ENCODE measurements around the gene KCNRG.
"Not testable (repeated sequence)": the region's sequence is repeated elsewhere in the genome, so short reads cannot be mapped to it uniquely, and the experiment has no call there.

KCNRG gene

DNA sequence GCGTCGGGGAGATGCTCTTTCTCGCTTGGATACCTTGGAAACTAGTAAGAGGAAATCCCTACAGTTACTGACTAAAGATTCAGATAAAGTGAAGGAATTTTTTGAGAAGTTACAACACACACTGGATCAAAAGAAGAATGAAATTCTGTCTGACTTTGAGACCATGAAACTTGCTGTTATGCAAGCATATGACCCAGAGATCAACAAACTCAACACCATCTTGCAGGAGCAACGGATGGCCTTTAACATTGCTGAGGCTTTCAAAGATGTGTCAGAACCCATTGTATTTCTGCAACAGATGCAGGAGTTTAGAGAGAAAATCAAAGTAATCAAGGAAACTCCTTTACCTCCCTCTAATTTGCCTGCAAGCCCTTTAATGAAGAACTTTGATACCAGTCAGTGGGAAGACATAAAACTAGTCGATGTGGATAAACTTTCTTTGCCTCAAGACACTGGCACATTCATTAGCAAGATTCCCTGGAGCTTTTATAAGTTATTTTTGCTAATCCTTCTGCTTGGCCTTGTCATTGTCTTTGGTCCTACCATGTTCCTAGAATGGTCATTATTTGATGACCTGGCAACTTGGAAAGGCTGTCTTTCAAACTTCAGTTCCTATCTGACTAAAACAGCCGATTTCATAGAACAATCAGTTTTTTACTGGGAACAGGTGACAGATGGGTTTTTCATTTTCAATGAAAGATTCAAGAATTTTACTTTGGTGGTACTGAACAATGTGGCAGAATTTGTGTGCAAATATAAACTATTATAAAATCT is 2.7 kb upstream of the KCNRG start:
- DNase-seq = no peak

DNA sequence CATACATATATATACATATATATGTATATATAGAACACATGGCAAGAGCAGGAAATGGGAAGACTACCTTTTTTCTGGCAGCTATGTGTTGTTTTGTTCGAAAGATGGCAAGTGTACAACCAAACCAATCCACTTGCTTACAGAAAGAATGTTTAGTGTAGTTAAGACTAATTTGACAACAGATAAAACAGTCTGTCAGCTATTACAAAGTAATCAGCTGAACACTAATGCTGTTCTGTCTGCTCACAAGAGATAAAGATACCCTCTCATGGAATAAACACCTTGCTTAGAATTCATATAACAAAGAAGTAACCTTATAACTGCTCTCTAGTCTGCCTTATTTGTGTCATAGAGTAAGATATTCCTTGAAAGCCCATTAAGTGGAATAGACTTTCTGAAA is 858 bp upstream of the KCNRG start:
- no peak for DNase-seq

DNA sequence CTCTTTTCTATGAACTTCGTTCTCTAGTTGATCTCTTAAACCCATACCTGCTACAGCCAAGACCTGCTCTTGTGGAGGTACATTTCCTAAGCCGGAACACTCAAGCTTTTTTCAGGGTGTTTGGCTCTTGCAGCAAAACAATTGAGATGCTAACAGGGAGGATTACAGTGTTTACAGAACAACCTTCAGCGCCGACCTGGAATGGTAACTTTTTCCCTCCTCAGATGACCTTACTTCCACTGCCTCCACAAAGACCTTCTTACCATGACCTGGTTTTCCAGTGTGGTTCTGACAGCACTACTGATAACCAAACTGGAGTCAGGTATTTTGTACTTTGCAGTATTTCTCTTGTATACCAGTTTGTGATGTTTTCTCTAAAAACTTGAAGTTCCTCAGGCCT is 506 bp downstream of the KCNRG start:
- no peak for DNase-seq

DNA sequence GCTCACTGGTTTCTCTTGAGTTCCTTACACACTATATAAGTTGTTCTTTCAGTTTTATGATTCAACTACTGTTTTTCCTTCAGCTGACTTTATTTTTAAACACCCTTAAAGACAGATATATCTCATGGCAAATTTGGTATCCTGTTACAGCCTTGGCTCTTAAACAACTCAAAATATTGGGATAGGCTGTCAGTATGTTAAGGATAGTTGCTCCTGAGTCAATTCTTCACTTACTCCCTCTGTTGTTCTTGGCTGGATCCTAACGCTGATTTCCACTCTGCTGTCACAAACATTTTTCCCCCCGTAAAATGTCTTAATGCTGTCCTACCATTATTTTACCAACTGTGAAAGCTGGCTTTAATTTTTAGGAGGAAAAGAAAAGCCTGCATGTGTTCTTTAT is 1.2 kb downstream of the KCNRG start:
- no peak for DNase-seq

DNA sequence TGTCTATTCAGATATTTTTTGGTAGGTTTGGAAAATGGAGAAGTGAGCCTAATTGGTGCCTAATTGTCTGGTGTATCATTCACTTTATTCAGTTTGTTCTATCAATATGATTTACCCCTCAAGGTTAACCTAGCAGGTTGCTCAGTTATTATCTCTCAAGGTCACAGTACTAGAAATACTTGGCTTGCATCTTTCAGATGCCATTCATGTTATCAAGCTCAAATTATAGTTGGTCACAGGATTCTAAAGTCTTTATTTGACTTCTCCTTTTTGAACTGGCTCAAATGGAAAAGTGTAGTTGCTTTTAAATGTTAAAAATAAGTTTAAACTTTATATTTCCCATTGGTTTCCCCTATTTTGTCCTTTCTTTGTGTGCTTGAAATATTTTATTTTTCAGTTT is 2.6 kb downstream of the KCNRG start:
- DNase-seq = no peak

DNA sequence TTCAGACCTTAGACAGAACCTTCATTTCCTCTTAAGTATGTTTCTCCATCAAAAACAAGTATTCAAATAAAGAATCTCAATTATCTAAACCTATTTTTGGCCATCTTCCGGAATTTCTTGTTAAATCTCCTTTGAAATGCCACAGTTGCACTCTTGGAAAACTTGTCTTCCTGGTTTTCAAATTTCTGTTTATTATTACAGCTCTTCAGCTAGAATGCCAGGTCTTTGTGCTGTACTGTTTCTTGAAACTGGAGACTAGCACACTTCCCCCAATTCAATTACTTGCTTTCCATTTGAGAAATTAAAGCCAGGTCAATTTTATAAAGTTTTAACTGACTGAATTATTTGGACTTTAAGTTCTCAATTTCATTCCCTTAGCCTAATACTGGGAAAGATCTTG is 10.2 kb downstream of the KCNRG start:
- DNase-seq = no peak

DNA sequence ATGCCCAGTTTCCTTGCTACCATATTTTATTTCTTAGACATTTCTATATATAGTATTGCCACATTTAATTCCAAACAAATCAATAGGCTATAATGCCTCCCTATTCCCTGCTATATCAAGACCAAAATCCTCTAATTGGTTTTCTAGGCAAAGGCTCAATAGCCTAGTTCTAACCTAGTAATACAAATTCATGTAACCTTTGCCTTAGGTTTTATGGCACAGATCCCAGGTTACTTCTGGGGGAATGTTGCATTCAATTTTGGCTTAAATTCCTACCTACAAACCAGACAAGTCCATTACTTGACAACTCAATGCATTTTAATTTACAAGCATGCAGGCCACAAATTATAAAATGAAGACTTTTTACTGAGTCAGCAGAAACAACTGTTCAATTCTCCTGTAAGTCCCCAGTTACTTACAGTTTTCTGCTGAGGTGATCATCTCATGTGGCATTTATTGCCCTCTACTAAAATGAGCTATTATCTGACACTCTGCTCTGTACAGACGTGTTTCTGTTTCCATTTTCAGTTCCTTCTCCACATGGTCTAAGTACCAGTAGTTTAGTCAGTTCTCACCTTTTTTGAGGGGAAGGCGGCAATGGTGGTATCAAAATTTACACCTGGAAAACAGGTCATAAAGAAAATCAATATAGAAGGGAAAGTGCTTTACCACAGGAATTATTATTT is 11.7 kb downstream of the KCNRG start:
- DNase-seq = no peak

DNA sequence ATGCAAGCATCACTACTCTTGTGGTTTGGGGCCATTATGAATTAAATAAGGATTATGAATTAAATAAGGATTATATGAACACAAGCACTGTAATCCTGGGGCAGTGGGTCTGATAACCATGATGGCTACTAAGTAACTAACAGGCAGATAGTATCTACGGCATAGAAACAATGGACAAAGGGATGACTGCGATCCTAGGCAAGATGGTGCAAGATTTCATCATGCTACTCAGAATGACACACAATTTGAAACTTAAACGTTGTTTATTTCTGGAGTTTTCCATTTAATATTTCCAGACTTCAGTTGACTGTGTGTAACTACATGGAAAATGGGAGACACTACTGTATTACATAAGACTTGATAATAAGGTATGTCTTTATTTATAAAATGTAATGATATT is 15.1 kb downstream of the KCNRG start:
- DNase-seq = no peak

DNA sequence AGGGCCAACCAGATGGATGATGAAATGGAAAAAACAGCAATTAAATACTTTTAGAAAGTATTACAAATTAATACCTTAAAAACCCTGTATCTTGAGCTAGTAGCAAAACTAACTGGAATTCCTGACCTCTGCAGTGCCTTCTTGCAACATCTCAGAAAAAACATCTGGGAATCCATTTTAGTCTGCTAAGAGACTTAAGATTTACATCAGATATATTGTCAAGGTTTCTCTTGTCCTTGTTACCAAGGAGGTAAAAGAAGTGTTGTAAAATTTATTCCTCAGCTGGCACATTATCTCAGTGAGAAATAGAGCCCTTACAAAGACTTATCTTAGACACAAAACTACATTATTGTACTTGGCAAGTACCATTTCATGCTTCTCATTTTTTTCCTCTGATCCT is 18.5 kb downstream of the KCNRG start:
- DNase-seq = no peak

DNA sequence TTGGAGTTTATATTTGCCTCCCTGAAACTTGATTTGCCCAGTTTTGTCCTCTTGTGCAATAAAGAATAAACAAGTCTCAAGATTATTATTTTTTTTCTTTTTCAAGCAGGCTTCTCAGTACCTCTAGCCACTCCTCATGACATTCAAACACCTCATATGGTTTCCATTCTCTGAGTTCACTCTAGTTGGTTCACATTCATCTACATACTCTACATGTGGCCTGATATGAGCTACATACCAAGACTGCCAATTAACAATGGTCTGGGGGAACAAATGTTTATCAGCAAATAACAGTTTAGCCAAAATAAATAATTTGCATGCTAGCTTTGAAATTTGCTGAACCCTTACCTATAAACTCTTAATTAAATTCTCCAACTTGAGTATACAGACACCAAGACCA is 22.5 kb downstream of the KCNRG start:
- DNase-seq = no peak

DNA sequence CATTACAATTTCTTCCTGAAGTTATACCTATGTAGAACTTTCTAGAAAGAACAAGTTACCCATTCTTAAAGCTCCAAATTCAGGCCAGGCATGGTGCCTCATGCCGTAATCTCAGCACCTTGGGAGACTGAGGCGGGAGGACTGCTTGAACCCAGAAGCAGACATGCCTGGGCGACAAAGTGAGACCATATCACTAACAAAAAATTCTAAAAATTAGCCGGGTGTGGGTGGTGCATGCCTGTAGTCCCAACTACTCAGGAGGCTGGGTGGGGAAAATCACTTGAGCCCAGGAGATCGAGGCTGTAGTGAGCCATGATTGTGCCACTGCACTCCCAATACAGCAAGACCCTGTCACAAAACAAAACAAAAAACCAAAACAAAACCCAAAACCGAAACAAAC is 23.0 kb downstream of the KCNRG start:
- DNase-seq = no peak

DNA sequence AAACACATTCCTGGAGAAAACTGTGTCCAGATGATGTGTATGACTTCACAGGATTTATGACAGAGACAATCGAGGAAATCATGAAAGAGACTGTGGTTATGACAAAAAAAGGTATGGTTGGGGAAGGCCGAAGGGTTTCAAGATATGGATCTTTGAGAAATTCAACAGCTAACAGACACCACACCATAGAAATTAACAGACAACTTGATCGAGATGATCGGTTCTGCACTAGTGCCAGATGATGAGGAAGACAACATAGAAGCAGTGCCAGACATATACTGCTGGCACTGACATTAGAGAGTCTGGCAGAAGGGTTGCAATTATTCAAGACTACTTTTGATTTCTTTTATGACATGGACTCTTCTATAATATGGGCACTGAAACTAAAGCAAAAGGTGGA is 37.2 kb downstream of the KCNRG start:
- no peak for DNase-seq

DNA sequence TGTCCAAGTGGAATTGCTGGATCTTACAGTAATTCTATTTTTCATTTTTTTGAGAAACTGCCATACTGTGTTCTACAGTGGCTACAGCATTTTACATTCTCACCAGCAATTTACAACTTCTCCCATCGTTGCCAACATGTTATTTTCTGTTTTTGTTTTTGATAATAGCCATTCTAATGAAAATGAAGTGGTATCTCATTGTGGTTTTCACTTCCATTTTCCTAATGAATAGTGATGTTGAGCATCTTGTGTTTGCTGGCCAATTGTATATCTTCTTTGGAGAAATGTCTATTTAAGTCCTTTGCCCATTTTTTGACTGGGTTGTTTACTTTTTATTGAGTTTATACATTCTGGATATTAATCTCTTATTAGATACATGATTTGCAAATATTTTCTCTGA is 38.6 kb downstream of the KCNRG start:
- DNase-seq = no peak

DNA sequence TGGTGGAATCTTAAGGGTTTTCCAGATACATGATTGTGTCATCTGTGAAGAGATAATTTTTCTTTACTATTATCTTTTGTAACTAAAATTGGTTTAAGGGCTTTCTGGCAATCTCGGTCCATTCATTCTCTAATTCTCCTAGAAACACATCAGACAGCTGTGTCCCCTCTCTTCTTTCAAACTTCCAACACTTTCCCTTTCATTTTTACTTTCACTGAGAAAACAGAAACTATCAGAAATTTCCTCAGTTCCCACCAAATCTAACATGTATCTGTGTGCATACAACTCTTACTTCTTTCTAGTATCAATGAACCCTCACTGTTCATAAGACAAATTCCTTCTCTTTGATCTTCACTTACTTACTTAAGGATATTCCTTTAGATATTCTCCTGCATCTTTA is 40.2 kb downstream of the KCNRG start:
- DNase-seq = no peak

DNA sequence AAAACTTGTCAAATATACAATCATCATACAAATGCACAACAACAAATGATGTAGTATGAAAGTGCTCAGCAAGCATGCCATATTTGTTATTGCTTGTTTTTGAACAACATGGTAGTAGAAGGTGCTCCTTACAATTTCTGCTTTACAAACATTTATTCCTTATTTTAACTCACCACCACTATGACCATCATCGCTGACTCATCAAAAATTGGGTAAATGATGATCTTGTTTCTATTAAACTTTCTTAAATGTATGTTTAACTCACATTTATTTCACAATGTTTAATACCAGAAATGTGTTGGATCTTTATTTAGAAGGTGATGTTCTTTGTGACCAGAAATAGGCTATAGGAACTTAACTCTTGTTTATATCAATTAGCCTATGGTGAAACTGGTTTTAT is 45.5 kb downstream of the KCNRG start:
- DNase-seq = no peak

DNA sequence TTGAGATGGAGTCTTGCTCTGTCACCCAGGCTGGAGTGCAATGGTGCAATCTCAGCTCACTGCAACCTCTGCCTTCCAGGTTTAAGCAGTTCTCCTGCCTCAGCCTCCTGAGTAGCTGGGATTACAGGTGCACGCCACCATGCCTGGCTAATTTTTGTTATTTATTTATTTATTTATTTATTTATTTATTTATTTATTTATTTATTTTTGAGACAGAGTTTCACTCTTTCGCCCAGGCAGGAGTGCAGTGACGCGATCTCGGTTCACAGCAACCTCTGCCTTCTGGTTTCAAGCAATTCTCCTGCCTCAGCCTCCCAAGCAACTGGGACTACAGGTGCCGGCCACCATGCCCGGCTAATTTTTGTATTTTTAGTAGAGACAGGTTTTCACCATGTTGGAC is 47.1 kb downstream of the KCNRG start:
- not testable (repeated sequence) for DNase-seq

DNA sequence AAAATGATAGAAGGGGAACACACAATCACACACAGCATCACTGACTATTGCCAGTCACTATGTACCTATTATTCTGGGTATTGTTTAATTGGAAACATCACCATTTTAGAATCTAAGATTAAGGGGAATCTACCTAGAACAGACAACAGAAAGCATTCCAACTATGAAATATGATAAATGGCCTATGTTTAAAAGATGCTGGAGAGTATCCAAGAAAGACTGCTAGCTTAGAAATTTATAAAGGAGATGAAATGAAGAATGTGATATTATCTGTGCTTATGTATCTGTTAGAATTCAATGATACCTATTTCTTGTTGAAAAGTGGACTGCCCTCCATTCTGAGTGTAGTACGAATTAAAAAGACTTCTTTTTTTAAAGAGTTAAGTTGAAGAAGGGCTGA is 50.5 kb downstream of the KCNRG start:
- no peak for DNase-seq

DNA sequence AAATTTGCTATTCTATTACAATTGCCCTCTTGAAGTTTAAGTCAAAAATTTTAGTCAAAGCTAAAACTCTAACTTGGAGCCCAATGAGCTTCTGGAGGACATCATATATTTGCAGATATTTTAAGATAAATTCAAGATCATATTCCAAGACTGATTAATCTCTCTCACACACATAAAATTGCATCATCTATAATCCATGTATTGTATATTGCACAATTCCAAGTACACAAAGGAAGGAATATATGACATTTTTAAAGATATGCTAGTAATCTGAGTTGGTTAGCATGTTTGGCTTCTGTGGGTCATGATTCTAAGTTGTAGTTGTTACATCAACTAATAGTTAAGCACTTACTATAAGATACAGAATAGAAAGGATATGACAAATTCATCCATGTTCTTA is 53.3 kb downstream of the KCNRG start:
- no peak for DNase-seq

DNA sequence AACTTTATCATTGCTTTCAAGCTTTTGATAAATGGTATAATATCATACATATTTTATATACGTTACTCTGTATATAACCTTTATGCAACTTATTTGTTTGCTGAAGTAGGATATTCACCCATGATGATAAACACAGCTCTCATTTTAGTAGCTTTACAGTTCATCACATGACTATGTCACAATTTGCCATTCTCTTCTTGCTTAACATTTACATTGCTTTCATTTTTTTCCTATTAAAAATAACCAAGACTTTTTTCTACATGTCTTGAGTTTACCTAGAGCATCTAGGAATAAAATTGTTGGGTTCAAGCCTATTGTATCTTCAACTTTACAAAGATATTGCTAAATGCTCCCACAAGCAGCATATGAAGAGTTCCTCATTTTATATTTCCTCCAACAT is 54.0 kb downstream of the KCNRG start:
- DNase-seq = no peak

DNA sequence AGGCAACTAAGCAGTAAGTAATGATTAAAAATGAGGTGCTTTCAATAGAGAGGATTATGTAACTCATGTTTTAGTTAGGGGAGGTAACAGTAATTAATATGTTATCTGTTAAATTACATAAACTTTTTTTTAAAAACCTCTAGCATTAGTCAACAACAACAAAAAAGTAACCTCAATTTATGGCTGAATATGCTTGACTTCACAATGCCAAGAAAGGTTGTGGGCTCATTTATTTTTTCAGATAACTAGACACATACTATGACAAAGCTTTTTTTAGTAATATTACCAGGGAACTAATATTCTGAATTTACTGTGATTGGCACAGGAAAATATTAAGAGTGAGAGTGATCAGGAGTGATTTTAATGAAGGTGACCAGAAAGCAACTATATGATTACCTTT is 54.9 kb downstream of the KCNRG start:
- no peak for DNase-seq

Measured in T1000 (cell line).